Measurements from ENCODE around the gene ZBED5.
A peak's percentile ranks its signal among the peaks of the same experiment; 100 is the strongest.

Gene ZBED5

DNA sequence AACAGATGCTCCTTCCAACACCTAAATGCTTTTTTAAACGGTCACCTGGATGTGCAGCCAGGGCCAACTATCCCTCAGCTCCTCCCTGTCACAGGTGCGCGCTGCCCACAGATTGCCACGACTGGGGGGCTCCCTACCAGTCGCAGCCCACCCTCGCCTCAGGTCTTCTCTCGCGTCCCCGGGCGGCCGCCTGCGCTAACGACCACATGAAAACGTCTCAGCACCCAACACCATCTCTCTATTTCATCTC is 469 bp downstream of the ZBED5 start:
- H3K4me3 ChIP-seq = peak overlapping the region; percentile 63 to 64

DNA sequence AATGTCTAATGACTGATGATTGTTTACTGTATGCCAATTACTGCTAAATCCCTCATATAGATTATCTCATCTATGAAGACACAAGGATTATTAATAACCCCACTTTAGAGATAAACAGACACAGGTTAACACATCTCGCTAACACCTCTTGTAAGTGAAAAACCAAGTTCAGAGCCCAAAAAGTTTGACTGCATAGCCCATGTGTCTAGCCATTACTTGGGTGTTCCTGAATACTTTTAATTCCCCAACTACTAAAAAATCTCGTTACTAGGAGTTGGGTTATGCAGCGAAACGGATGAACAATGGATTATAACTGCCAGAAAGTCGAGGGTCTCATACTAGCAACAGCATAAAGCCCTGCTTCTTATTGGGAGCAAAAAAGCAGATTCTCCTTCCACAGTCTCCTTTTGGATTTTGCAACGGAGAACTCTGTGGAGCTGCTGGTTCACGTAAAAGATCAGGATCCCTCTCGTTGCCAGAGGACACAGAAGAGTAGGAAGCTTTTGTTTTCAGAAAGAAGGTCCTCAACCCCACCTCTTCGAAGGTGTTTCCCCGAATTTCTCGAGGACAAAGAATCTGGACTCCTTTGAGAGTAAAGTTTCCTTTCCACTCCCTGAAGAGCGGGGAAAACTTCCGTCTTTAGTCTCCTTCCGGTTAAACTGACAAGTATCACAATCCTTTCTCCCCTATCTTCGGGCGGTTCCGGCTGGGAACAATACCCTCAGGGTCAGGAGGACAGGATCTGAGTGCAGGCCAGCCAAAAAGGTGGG is 979 bp downstream of the ZBED5 start:
- TF ChIP-seq, protein P1, sequence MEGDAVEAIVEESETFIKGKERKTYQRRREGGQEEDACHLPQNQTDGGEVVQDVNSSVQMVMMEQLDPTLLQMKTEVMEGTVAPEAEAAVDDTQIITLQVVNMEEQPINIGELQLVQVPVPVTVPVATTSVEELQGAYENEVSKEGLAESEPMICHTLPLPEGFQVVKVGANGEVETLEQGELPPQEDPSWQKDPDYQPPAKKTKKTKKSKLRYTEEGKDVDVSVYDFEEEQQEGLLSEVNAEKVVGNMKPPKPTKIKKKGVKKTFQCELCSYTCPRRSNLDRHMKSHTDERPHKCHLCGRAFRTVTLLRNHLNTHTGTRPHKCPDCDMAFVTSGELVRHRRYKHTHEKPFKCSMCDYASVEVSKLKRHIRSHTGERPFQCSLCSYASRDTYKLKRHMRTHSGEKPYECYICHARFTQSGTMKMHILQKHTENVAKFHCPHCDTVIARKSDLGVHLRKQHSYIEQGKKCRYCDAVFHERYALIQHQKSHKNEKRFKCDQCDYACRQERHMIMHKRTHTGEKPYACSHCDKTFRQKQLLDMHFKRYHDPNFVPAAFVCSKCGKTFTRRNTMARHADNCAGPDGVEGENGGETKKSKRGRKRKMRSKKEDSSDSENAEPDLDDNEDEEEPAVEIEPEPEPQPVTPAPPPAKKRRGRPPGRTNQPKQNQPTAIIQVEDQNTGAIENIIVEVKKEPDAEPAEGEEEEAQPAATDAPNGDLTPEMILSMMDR (IDR thresholded peaks at IDR 0.05) = no peak
- Histone ChIP-seq H3K4me3 (peak overlapping the region; percentile 63 to 64), H3K9me3 (no peaks in the 10 kb centered on the region), H3K4me1 (peaks cover 0 to 50% (median 22%) of the 10 kb centered on the region in 4 donors), H3K27me3 (no peaks in the 10 kb centered on the region), H3K36me3 (peaks cover 34 to 39% (median 36%) of the 10 kb centered on the region in 3 donors), H3K27ac (peak overlapping the region; percentile 91 to 94)
- DNase-seq = peak; percentile 47 to 66
- intact Hi-C loops (cut with DNase I; ENCODE audit: low total_unique reads) = loop anchor here (5.0 kb wide), 2 partner anchors 50 to 75 kb away; partner anchors contain the start of gene EIF4G2

More for the DNA sequence above, 469 bp downstream of the ZBED5 start:
- Histone ChIP-seq H3K9me3 (no peaks in the 10 kb centered on the region), H3K27ac (peak overlapping the region; percentile 91 to 94), H3K27me3 (no peaks in the 10 kb centered on the region), H3K36me3 (peaks cover 29 to 34% (median 30%) of the 10 kb centered on the region in 3 donors), H3K4me1 (peaks cover 0 to 55% (median 27%) of the 10 kb centered on the region in 4 donors)
- DNase-seq = no peak
- intact Hi-C loops (cut with DNase I; ENCODE audit: low total_unique reads) = loop anchor here (5.0 kb wide), 2 partner anchors 50 to 75 kb away; partner anchors contain the start of gene EIF4G2
- TF ChIP-seq, protein P1 (IDR thresholded peaks at IDR 0.05) = no peak

DNA sequence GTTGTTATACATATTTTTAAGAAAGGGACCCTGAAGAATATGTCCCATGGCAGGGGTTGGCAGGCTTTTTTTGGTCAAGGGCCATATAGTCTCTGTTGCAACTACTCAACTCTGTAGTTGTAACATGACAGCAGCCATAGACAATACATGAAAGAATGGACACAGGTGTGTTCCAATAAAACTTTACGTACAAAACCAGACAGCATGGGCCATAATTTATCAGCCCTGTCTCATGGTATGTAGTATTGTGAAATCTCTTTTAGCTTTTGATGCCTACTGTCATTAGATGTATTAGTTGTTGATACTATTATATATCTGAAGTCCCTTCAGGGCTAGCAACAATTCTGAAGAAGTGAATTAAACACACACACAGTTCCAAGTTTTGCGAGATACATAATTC is 2.6 kb downstream of the ZBED5 start:
- intact Hi-C loops (cut with DNase I; ENCODE audit: low total_unique reads) = loop anchor here (5.0 kb wide), 2 partner anchors 48 to 77 kb away; partner anchors contain the start of gene EIF4G2
- no peaks in the 10 kb centered on the region for H3K9me3 ChIP-seq
- TF ChIP-seq, protein P1 (IDR thresholded peaks at IDR 0.05) = no peak
- peaks cover 0 to 36% (median 19%) of the 10 kb centered on the region in 4 donors for H3K4me1 ChIP-seq
- peaks cover 36 to 49% (median 36%) of the 10 kb centered on the region in 3 donors for H3K36me3 ChIP-seq
- H3K4me3 ChIP-seq = no peak overlapping the region
- H3K27me3 ChIP-seq = no peaks in the 10 kb centered on the region
- no peak overlapping the region for H3K27ac ChIP-seq
- DNase-seq = no peak

DNA sequence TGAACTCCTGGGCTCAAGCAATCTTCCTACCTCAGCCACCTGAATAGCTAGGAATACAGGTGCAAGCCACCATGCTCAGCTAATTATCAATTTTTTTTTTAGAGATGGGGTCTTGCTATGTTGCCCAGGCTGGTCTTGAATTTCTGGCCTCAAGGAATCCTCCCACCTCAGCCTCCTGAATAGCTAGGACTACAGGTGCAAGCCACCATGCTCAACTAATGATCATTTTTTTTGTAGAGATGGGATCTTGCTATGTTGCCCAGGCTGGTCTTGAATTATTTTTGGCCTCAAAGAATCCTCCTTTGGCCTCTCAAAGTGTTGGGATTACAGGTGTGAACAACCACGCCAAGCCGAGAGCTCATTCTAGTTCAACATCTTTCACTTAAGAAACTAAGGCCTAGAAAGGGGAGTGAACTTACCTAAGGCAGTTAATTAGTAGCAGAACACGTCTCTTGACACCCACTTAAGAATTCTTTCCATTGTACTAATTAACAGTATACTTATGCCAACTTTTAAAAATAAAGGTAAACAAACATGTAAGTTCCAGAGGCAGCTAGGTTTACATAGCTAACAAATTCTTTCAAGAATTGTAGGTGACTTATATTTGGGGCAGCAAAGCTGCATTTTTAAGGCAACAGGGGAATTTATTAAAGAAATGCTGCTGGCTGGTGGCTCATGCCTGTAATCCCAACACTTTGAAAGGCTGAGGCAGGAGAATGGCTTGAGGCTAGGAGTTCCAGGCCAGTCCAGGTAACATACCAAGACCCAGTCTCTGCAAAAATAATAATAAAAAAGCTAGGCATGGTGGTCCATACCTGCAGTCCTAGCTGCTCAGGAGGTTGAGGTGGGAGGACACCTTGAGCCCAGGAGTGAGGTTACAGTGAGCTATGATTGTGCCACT is 9.6 kb downstream of the ZBED5 start:
- DNase-seq = no peak
- intact Hi-C loops (cut with DNase I; ENCODE audit: low total_unique reads) = no loop called here
- Histone ChIP-seq H3K27ac (no peak overlapping the region), H3K9me3 (no peaks in the 10 kb centered on the region), H3K4me3 (no peak overlapping the region), H3K4me1 (peaks cover 0 to 16% (median 5%) of the 10 kb centered on the region in 4 donors), H3K36me3 (peaks cover 12 to 23% (median 14%) of the 10 kb centered on the region in 3 donors), H3K27me3 (no peaks in the 10 kb centered on the region)
- TF ChIP-seq, protein P1 (IDR thresholded peaks at IDR 0.05) = no peak

DNA sequence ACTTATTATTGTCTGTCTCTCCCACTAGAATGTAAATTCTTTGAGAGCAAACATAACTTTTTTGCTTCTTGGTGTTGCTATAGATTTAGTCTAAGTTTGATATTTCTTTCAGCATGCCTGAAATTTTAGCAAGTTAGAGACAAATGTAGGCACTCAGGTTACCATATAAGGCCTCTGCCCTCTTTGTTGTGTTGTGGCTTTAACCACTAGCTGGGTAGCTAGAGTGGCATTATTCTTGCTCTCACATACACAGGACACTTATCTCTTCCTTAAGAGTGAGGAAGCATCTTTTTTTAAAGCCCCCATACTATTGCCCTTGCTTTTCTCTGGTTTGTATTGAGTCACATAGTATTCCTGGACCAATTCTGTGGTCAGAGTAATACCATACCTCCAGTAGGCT is 11.2 kb downstream of the ZBED5 start:
- H3K36me3 ChIP-seq = peaks cover 0 to 8% (median 0%) of the 10 kb centered on the region in 3 donors
- TF ChIP-seq, protein P1 (IDR thresholded peaks at IDR 0.05) = no peak
- no peak overlapping the region for H3K27ac ChIP-seq
- no peak overlapping the region for H3K4me3 ChIP-seq
- peaks cover 0 to 16% (median 5%) of the 10 kb centered on the region in 4 donors for H3K4me1 ChIP-seq
- no peaks in the 10 kb centered on the region for H3K27me3 ChIP-seq
- intact Hi-C loops (cut with DNase I; ENCODE audit: low total_unique reads) = no loop called here
- no peak for DNase-seq
- H3K9me3 ChIP-seq = no peaks in the 10 kb centered on the region

Measured in tibial artery (tissue), 4 donors.